HG02623 (cell line): ENCODE measurements around the gene LGALSL.
"Not testable (repeated sequence)": the region's sequence is repeated elsewhere in the genome, so short reads cannot be mapped to it uniquely, and the experiment has no call there.

Experiments used
- ATAC-seq: cut with Tn5 transposase; IDR thresholded peaks from one replicate; pipeline ENCODE4 v1.9.1; 2021; ENCODE audit warnings: moderate library complexity; ENCODE audit not compliant: unreplicated experiment

Gene LGALSL

GRCh38 chr2:64442277-64442676 lies 11.7 kb upstream of the LGALSL start:
- no peak for ATAC-seq

GRCh38 chr2:64442801-64443429 lies 11.0 kb upstream of the LGALSL start:
- ATAC-seq = no peak

GRCh38 chr2:64445970-64446369 lies 8.0 kb upstream of the LGALSL start:
- not testable (repeated sequence) for ATAC-seq

GRCh38 chr2:64447317-64448040 lies 6.5 kb upstream of the LGALSL start:
- no peak for ATAC-seq

GRCh38 chr2:64448041-64448426 lies 5.9 kb upstream of the LGALSL start:
- ATAC-seq = no peak

GRCh38 chr2:64451051-64451450 lies 2.9 kb upstream of the LGALSL start:
- ATAC-seq = no peak

GRCh38 chr2:64454386-64455332 lies 697 bp downstream of the LGALSL start:
- peak; percentile 48 for ATAC-seq

GRCh38 chr2:64455545-64455944 lies 1.6 kb downstream of the LGALSL start:
- no peak for ATAC-seq

GRCh38 chr2:64456293-64456692 lies 2.3 kb downstream of the LGALSL start:
- no peak for ATAC-seq

GRCh38 chr2:64457524-64457923 lies 3.6 kb downstream of the LGALSL start:
- no peak for ATAC-seq

- ATAC-seq = no peak
Measured at GRCh38 chr2:64459575-64459974, 5.6 kb downstream of the LGALSL start.

- no peak for ATAC-seq
Measured at GRCh38 chr2:64460330-64460729, 6.4 kb downstream of the LGALSL start.

GRCh38 chr2:64461271-64462058 lies 7.5 kb downstream of the LGALSL start:
- ATAC-seq = no peak

GRCh38 chr2:64462171-64462570 lies 8.2 kb downstream of the LGALSL start:
- no peak for ATAC-seq

GRCh38 chr2:64462940-64463700 lies 9.2 kb downstream of the LGALSL start:
- ATAC-seq = no peak

- no peak for ATAC-seq
Measured at GRCh38 chr2:64463781-64464180, 9.8 kb downstream of the LGALSL start.

GRCh38 chr2:64466478-64467085 lies 12.6 kb downstream of the LGALSL start:
- no peak for ATAC-seq

GRCh38 chr2:64467096-64467843 lies 13.3 kb downstream of the LGALSL start:
- no peak for ATAC-seq

- ATAC-seq = no peak
Measured at GRCh38 chr2:64469261-64469660, 15.3 kb downstream of the LGALSL start.
